WTC11 (cell line): ENCODE measurements around the gene TNS3. TPM values are rescaled to one million over a fixed set of nuclear protein-coding genes. Genes with fewer than 3 reads are reported as not detected.

Source experiments
- ATAC-seq: fragments of 200-7000 bp; cut with Tn5 transposase; 2 replicates; pipeline ENCODE4 v1.10.0; 2021; ENCODE audit warnings: mild to moderate bottlenecking, moderate library complexity
- CTCF ChIA-PET: fragments of 300-600 bp; sonication (Branson Sonifier 250); formaldehyde crosslinking; loops from one replicate; lab custom pipeline; 2021; ENCODE audit warnings: antibody characterized with exemption; lab: Charles Lee
- POLR2A ChIA-PET: fragments of 350-600 bp; sonication (Branson Sonifier 250); formaldehyde crosslinking; loops from one replicate; lab custom pipeline; 2021; ENCODE audit warnings: antibody characterized with exemption; lab: Charles Lee
- DNase-seq: peaks from one replicate; pipeline ENCODE4 v3.0.0; 2021; ENCODE audit warnings: low spot score
- H3K27ac Mint-ChIP-seq: 2 replicates; pipeline ENCODE4 v1.8.0; 2021; ENCODE audit warnings: mixed read lengths
- H3K27me3 Mint-ChIP-seq: 2 replicates; pipeline ENCODE4 v1.8.0; 2021; ENCODE audit warnings: low read depth, mild to moderate bottlenecking, moderate library complexity, mixed read lengths
- H3K36me3 Mint-ChIP-seq: 2 replicates; pipeline ENCODE4 v1.8.0; 2021; ENCODE audit warnings: mixed read lengths
- H3K4me1 Mint-ChIP-seq: 2 replicates; pipeline ENCODE4 v1.8.0; 2022; ENCODE audit warnings: mixed read lengths
- H3K4me3 Mint-ChIP-seq: 2 replicates; pipeline ENCODE4 v1.8.0; 2021; ENCODE audit warnings: mild to moderate bottlenecking, moderate library complexity, mixed read lengths
- H3K9me3 Mint-ChIP-seq: 2 replicates; pipeline ENCODE4 v1.8.0; 2021; ENCODE audit warnings: mixed read lengths
- CBFB ChIP-seq: sonication (generic); formaldehyde crosslinking; IDR thresholded peaks from 2 replicates; pipeline ENCODE4 v1.8.1; 2022; ENCODE audit warnings: mild to moderate bottlenecking, low read depth, missing genetic modification reagents
- CREB1 ChIP-seq: sonication (generic); formaldehyde crosslinking; IDR thresholded peaks from 2 replicates; pipeline ENCODE4 v1.8.0; 2023; ENCODE audit warnings: mild to moderate bottlenecking, missing genetic modification reagents
- CREM ChIP-seq: sonication (generic); formaldehyde crosslinking; IDR thresholded peaks from 2 replicates; pipeline ENCODE4 v1.8.1; 2022; ENCODE audit warnings: mild to moderate bottlenecking, missing genetic modification reagents, moderate library complexity
- ELF4 ChIP-seq: sonication (generic); formaldehyde crosslinking; IDR thresholded peaks from 2 replicates; pipeline ENCODE4 v1.8.1; 2022; ENCODE audit warnings: low read depth, mild to moderate bottlenecking, moderate library complexity, missing genetic modification reagents
- FOXJ3 ChIP-seq: sonication (generic); formaldehyde crosslinking; IDR thresholded peaks from 2 replicates; pipeline ENCODE4 v1.9.0; 2021; ENCODE audit warnings: missing genetic modification reagents, mild to moderate bottlenecking, borderline replicate concordance
- FOXP1 ChIP-seq: sonication (generic); formaldehyde crosslinking; IDR thresholded peaks from 2 replicates; pipeline ENCODE4 v1.8.0; 2022; ENCODE audit warnings: missing genetic modification reagents, mild to moderate bottlenecking, moderate library complexity, borderline replicate concordance
- GABPB1 ChIP-seq: sonication (generic); formaldehyde crosslinking; IDR thresholded peaks from 2 replicates; pipeline ENCODE4 v1.8.1; 2023; ENCODE audit warnings: mild to moderate bottlenecking, missing genetic modification reagents
- HMGA2 ChIP-seq: fragments of 250-450 bp; sonication (Bioruptor Pico); IDR thresholded peaks from 2 replicates; pipeline ENCODE4 v1.4.0; 2021; ENCODE audit warnings: mild to moderate bottlenecking, moderate library complexity
- JUN ChIP-seq: sonication (generic); formaldehyde crosslinking; IDR thresholded peaks from 2 replicates; pipeline ENCODE4 v1.8.0; 2023; ENCODE audit warnings: mild to moderate bottlenecking, missing genetic modification reagents
- NFATC4 ChIP-seq: fragments of 250-450 bp; sonication (Bioruptor Pico); IDR thresholded peaks from 2 replicates; pipeline ENCODE4 v1.9.0; 2021; ENCODE audit warnings: mild to moderate bottlenecking
- NFE2L1 ChIP-seq: sonication (generic); formaldehyde crosslinking; IDR thresholded peaks from 2 replicates; pipeline ENCODE4 v1.8.1; 2023; ENCODE audit warnings: missing genetic modification reagents
- NFYB ChIP-seq: sonication (generic); formaldehyde crosslinking; conservative IDR thresholded peaks from 2 replicates; pipeline ENCODE4 v1.8.0; 2022; ENCODE audit warnings: low read depth, missing genetic modification reagents
- SOX15 ChIP-seq: fragments of 250-450 bp; sonication (Bioruptor Pico); IDR thresholded peaks from 2 replicates; pipeline ENCODE4 v1.9.0; 2021; ENCODE audit warnings: mild to moderate bottlenecking
- TCF7 ChIP-seq: sonication (generic); formaldehyde crosslinking; IDR thresholded peaks from 2 replicates; pipeline ENCODE4 v1.8.0; 2022; ENCODE audit warnings: mild to moderate bottlenecking, low read depth, missing genetic modification reagents, moderate library complexity
- TEAD1 ChIP-seq: sonication (generic); formaldehyde crosslinking; IDR thresholded peaks from 2 replicates; pipeline ENCODE4 v1.8.0; 2022; ENCODE audit warnings: mild to moderate bottlenecking, missing genetic modification reagents
- TP53 ChIP-seq: sonication (generic); formaldehyde crosslinking; IDR thresholded peaks from 2 replicates; pipeline ENCODE4 v1.8.1; 2023; ENCODE audit warnings: mild to moderate bottlenecking, missing genetic modification reagents
- ZBTB21 ChIP-seq: sonication (generic); formaldehyde crosslinking; IDR thresholded peaks from 2 replicates; pipeline ENCODE4 v1.8.1; 2023; ENCODE audit warnings: mild to moderate bottlenecking, missing genetic modification reagents, borderline replicate concordance
- ZNF317 ChIP-seq: sonication (generic); formaldehyde crosslinking; IDR thresholded peaks from 2 replicates; pipeline ENCODE4 v1.8.1; 2023; ENCODE audit warnings: low read depth, mild to moderate bottlenecking, moderate library complexity, missing genetic modification reagents, borderline replicate concordance
- ZNF396 ChIP-seq: fragments of 250-450 bp; sonication (Bioruptor Pico); IDR thresholded peaks from 2 replicates; pipeline ENCODE4 v1.8.0; 2021; ENCODE audit warnings: mild to moderate bottlenecking, moderate library complexity, borderline replicate concordance
- total RNA-seq: library from RNA; stranded (reverse); gene quantifications from 3 replicates; pipeline ENCODE4 v1.2.3, GENCODE V29; 2021
- TF ChIP-seq, protein P1 (sequence below): sonication (generic); formaldehyde crosslinking; IDR thresholded peaks from 2 replicates; pipeline ENCODE4 v1.8.0; 2022; ENCODE audit warnings: mild to moderate bottlenecking, missing genetic modification reagents
- TF ChIP-seq, protein P2 (sequence below): fragments of 250-450 bp; sonication (Bioruptor Pico); IDR thresholded peaks from 2 replicates; pipeline ENCODE4 v2.1.2; 2022; ENCODE audit warnings: mild to moderate bottlenecking, moderate library complexity
- TF ChIP-seq, protein P3 (sequence below): sonication (generic); formaldehyde crosslinking; IDR thresholded peaks from 2 replicates; pipeline ENCODE4 v1.8.0; 2023; ENCODE audit warnings: missing genetic modification reagents
- TF ChIP-seq, protein P4 (sequence below): sonication (generic); formaldehyde crosslinking; IDR thresholded peaks from 2 replicates; pipeline ENCODE4 v1.8.0; 2023; ENCODE audit warnings: missing genetic modification reagents, mild to moderate bottlenecking, borderline replicate concordance
- TF ChIP-seq, protein P5 (sequence below): sonication (generic); formaldehyde crosslinking; IDR thresholded peaks from 2 replicates; pipeline ENCODE4 v1.8.1; 2022; ENCODE audit warnings: mild to moderate bottlenecking, moderate library complexity, missing genetic modification reagents
- TF ChIP-seq, protein P6 (sequence below): sonication (generic); formaldehyde crosslinking; IDR thresholded peaks from 2 replicates; pipeline ENCODE4 v1.8.0; 2022; ENCODE audit warnings: mild to moderate bottlenecking, missing genetic modification reagents

Gene TNS3
- total RNA-seq, 1 experiment from 2014 or later, result 37.7 TPM

DNA sequence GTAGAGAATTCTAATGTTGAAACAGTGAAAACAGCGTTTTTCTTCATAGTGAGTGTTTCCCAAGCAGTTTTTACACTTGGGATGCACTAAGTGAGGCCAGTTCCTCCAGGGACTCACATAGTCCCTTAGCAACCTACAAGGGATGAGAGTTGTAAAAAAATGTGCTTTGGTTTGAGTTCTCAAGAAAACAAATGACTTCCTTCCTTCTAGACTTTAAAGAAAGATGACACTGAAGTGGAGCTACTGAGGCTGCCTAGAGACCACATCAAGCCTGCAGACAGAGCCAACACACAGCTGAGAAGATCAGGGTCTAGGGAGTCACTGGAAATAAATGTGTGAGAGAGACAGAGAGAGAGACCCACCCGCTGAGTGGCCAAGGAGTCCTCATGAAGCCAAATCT lies 264.4 kb downstream of the TNS3 start (continued):
- TF ChIP-seq GABPB1 (CRISPR knock-in tag), result no peak
- no peak for TF ChIP-seq TEAD1
- no peak for TF ChIP-seq TCF7 (CRISPR knock-in tag)
- no peak for TF ChIP-seq JUN (CRISPR knock-in tag)
- TF ChIP-seq ELF4, result no peak

DNA sequence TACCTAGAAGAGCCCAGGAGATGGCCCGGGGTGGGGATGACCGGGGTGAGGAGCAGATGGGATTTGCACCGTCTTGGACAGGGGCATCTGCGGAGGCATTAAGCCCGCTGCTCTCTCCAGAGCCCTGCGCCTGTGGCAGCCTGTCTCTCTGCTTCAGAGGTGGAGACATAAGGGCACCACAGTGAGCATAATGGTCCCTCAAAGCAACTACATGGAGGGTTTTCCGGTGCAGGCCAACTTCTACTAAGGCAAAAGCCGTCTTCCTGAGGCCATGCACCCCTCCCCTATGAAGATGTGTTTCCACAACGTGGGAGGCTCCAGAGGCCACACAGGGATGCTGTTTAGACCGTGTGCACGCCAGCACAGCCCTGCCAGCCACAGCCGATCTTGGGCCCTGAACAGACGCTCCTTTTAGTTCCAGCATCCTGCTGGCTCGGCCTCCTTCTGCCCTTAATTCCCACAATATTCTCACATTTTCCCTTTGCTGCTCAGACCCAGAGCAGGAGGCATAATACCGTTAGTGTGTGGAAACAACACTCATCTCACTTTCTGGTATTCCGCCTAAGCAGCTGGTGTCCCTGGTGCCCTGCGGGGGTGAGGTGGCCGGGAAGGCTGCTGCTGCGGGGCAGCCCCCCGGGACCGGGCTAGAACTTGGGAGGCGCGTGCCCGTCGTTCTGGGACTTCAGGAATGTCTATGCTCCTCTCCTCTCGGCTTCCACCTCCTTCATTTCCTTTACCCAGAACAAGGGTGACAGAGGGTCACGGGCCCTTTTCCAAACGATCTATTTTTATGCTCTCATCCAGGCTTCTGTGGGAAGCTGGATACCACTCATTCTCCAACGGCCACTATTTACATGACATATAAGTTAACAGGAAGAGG lies 266.9 kb downstream of the TNS3 start:
- POLR2A ChIA-PET, result no interaction called here
- H3K27me3 Mint-ChIP-seq, result no peaks in the 10 kb centered on the region
- TF ChIP-seq, protein P1, sequence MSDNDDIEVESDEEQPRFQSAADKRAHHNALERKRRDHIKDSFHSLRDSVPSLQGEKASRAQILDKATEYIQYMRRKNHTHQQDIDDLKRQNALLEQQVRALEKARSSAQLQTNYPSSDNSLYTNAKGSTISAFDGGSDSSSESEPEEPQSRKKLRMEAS (CRISPR knock-in tag), result no peak
- TF ChIP-seq, protein P2, sequence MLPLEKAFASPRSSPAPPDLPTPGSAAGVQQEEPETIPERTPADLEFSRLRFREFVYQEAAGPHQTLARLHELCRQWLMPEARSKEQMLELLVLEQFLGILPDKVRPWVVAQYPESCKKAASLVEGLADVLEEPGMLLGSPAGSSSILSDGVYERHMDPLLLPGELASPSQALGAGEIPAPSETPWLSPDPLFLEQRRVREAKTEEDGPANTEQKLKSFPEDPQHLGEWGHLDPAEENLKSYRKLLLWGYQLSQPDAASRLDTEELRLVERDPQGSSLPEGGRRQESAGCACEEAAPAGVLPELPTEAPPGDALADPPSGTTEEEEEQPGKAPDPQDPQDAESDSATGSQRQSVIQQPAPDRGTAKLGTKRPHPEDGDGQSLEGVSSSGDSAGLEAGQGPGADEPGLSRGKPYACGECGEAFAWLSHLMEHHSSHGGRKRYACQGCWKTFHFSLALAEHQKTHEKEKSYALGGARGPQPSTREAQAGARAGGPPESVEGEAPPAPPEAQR (CRISPR knock-in tag), result no peak
- 0 out of 2 replicates have a peak, but pooled peaks have one; percentile 20 for TF ChIP-seq FOXP1 (CRISPR knock-in tag)
- TF ChIP-seq, all 79 proteins: peak for 1
- peak; percentile 56 for ATAC-seq
- H3K36me3 Mint-ChIP-seq, result peaks cover 14% of the 10 kb centered on the region
- peaks cover 6% of the 10 kb centered on the region; the same call in 1 of the 2 replicates for H3K9me3 Mint-ChIP-seq
- no peak overlapping the region for H3K4me3 Mint-ChIP-seq
- peaks cover 36% of the 10 kb centered on the region for H3K4me1 Mint-ChIP-seq
- CTCF ChIA-PET, result interaction anchor here (1.4 to 2.0 kb wide), 2 partner anchors 14 to 49 kb away, joined by 5 read pairs; no protein-coding TSS in a partner anchor
- H3K27ac Mint-ChIP-seq, result peak overlapping the region; percentile 94
- DNase-seq, result no peak

DNA sequence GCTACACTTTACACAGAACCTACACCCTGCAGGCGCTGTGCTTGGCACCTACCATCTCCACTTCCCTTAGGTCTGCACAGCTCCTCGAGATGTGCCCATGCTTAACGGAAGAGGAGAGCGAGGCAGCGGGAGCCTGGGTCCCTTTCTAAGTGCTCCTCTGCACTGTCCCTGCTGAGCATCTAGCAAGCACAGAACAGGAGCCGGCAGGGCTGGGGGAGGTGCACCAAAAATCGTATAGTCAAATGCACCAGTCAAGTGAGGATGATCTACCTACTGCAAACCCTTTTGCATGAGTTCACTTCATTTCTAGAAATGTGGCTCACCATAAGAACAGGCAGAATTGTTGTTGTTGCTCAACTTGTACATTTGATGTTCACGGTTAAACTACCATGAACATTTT lies 267.7 kb downstream of the TNS3 start:
- DNase-seq (no peak), ATAC-seq (no peak)
- H3K36me3 Mint-ChIP-seq, result peaks cover 14% of the 10 kb centered on the region
- peaks cover 36% of the 10 kb centered on the region for H3K4me1 Mint-ChIP-seq
- no peak overlapping the region for H3K4me3 Mint-ChIP-seq
- ChIA-PET CTCF (interaction anchor here (2.0 kb wide), 1 partner anchor 48 kb away, joined by 5 read pairs; no protein-coding TSS in a partner anchor), POLR2A (no interaction called here)
- H3K27me3 Mint-ChIP-seq, result no peaks in the 10 kb centered on the region
- peaks cover 6% of the 10 kb centered on the region; the same call in 1 of the 2 replicates for H3K9me3 Mint-ChIP-seq
- peak overlapping the region; percentile 60; the same call in 1 of the 2 replicates for H3K27ac Mint-ChIP-seq
- TF ChIP-seq HMGA2 (CRISPR knock-in tag), result no peak
- TF ChIP-seq CREB1 (CRISPR knock-in tag), result no peak
- TF ChIP-seq NFATC4 (CRISPR knock-in tag), result no peak
- TF ChIP-seq, protein P3, sequence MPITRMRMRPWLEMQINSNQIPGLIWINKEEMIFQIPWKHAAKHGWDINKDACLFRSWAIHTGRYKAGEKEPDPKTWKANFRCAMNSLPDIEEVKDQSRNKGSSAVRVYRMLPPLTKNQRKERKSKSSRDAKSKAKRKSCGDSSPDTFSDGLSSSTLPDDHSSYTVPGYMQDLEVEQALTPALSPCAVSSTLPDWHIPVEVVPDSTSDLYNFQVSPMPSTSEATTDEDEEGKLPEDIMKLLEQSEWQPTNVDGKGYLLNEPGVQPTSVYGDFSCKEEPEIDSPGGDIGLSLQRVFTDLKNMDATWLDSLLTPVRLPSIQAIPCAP, result no peak
- TF ChIP-seq, protein P4, sequence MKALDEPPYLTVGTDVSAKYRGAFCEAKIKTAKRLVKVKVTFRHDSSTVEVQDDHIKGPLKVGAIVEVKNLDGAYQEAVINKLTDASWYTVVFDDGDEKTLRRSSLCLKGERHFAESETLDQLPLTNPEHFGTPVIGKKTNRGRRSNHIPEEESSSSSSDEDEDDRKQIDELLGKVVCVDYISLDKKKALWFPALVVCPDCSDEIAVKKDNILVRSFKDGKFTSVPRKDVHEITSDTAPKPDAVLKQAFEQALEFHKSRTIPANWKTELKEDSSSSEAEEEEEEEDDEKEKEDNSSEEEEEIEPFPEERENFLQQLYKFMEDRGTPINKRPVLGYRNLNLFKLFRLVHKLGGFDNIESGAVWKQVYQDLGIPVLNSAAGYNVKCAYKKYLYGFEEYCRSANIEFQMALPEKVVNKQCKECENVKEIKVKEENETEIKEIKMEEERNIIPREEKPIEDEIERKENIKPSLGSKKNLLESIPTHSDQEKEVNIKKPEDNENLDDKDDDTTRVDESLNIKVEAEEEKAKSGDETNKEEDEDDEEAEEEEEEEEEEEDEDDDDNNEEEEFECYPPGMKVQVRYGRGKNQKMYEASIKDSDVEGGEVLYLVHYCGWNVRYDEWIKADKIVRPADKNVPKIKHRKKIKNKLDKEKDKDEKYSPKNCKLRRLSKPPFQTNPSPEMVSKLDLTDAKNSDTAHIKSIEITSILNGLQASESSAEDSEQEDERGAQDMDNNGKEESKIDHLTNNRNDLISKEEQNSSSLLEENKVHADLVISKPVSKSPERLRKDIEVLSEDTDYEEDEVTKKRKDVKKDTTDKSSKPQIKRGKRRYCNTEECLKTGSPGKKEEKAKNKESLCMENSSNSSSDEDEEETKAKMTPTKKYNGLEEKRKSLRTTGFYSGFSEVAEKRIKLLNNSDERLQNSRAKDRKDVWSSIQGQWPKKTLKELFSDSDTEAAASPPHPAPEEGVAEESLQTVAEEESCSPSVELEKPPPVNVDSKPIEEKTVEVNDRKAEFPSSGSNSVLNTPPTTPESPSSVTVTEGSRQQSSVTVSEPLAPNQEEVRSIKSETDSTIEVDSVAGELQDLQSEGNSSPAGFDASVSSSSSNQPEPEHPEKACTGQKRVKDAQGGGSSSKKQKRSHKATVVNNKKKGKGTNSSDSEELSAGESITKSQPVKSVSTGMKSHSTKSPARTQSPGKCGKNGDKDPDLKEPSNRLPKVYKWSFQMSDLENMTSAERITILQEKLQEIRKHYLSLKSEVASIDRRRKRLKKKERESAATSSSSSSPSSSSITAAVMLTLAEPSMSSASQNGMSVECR (CRISPR knock-in tag), result no peak
- TF ChIP-seq, protein P5, sequence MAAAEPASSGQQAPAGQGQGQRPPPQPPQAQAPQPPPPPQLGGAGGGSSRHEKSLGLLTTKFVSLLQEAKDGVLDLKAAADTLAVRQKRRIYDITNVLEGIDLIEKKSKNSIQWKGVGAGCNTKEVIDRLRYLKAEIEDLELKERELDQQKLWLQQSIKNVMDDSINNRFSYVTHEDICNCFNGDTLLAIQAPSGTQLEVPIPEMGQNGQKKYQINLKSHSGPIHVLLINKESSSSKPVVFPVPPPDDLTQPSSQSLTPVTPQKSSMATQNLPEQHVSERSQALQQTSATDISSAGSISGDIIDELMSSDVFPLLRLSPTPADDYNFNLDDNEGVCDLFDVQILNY (CRISPR knock-in tag), result no peak
- no peak for TF ChIP-seq CREM
- TF ChIP-seq NFYB, result no peak
- TF ChIP-seq ZBTB21 (CRISPR knock-in tag), result no peak
- TF ChIP-seq SOX15, result no peak
- no peak for TF ChIP-seq FOXJ3 (CRISPR knock-in tag)
- no peak for TF ChIP-seq ZNF396 (CRISPR knock-in tag)
- no peak for TF ChIP-seq NFE2L1 (CRISPR knock-in tag)
- TF ChIP-seq ZNF317 (CRISPR knock-in tag), result no peak
- no peak for TF ChIP-seq TP53 (CRISPR knock-in tag)
- TF ChIP-seq, protein P6, sequence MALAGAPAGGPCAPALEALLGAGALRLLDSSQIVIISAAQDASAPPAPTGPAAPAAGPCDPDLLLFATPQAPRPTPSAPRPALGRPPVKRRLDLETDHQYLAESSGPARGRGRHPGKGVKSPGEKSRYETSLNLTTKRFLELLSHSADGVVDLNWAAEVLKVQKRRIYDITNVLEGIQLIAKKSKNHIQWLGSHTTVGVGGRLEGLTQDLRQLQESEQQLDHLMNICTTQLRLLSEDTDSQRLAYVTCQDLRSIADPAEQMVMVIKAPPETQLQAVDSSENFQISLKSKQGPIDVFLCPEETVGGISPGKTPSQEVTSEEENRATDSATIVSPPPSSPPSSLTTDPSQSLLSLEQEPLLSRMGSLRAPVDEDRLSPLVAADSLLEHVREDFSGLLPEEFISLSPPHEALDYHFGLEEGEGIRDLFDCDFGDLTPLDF (CRISPR knock-in tag), result no peak
- no peak for TF ChIP-seq CBFB
